GM13976 (cell line): Measurements from ENCODE around the gene DPP6.

Experiments used
- DNase-seq: peaks from one replicate; pipeline ENCODE4 v3.0.0; 2012; ENCODE audit warnings: low spot score
- CTCF ChIP-seq: IDR thresholded peaks from 2 replicates; pipeline ENCODE4 v1.5.1; 2012; ENCODE audit warnings: borderline replicate concordance, mild to moderate bottlenecking; ENCODE audit not compliant: insufficient read depth; ENCODE audit errors: extremely low read depth, missing control alignments, control extremely low read depth
- in situ Hi-C: fragments of 300-500 bp; cut with MboI; formaldehyde crosslinking; loops from one replicate; pipeline ENCODE4 v1.12.0; 2022; ENCODE audit warnings: low sequenced_read_pairs, mixed read lengths, inconsistent platforms; ENCODE audit not compliant: unreplicated experiment

DPP6 gene

GRCh38 chr7:154613811-154614210 is 561.6 kb downstream of the DPP6 start:
- in situ Hi-C loops: no loop called here
- TF ChIP-seq CTCF: no peak
- DNase-seq: no peak

- no peak for DNase-seq
- in situ Hi-C loops: no loop called here
- no peak for TF ChIP-seq CTCF
Observed at GRCh38 chr7:154620141-154620755, 568.0 kb downstream of the DPP6 start.

- no peak for DNase-seq
- in situ Hi-C loops: no loop called here
- TF ChIP-seq CTCF: no peak
Observed at GRCh38 chr7:154623399-154623798, 571.2 kb downstream of the DPP6 start.

GRCh38 chr7:154627646-154628290 is 575.6 kb downstream of the DPP6 start:
- in situ Hi-C loops: no loop called here
- no peak for DNase-seq

GRCh38 chr7:154628556-154628955 is 576.4 kb downstream of the DPP6 start:
- DNase-seq: no peak
- TF ChIP-seq CTCF: no peak
- in situ Hi-C loops: no loop called here

More at GRCh38 chr7:154627646-154628290, 575.6 kb downstream of the DPP6 start:
- no peak for TF ChIP-seq CTCF

GRCh38 chr7:154631162-154631561 is 579.0 kb downstream of the DPP6 start:
- no peak for DNase-seq
- no peak for TF ChIP-seq CTCF
- in situ Hi-C loops: no loop called here

- no peak for DNase-seq
- TF ChIP-seq CTCF: no peak
- in situ Hi-C loops: no loop called here
Observed at GRCh38 chr7:154633641-154634040, 581.4 kb downstream of the DPP6 start.
